ENCODE results near the gene ZFAND6.

ZFAND6 gene

GRCh38 chr15:80172401-80172800 is 112.9 kb downstream of the ZFAND6 start:
- DNase-seq = no peak

- peak; percentile 48 for DNase-seq
Measured at GRCh38 chr15:80173022-80173759, 113.7 kb downstream of the ZFAND6 start.

GRCh38 chr15:80174017-80174746 is 114.7 kb downstream of the ZFAND6 start:
- DNase-seq = no peak

- DNase-seq = no peak
Measured at GRCh38 chr15:80175436-80175835, 116.0 kb downstream of the ZFAND6 start.

GRCh38 chr15:80176443-80176842 is 117.0 kb downstream of the ZFAND6 start:
- DNase-seq = no peak

- DNase-seq = no peak
Measured at GRCh38 chr15:80177156-80177555, 117.7 kb downstream of the ZFAND6 start.

- no peak for DNase-seq
Measured at GRCh38 chr15:80179025-80179759, 119.7 kb downstream of the ZFAND6 start.

- no peak for DNase-seq
Measured at GRCh38 chr15:80179935-80180334, 120.5 kb downstream of the ZFAND6 start.

GRCh38 chr15:80180468-80180867 is 121.0 kb downstream of the ZFAND6 start:
- no peak for DNase-seq

- DNase-seq = no peak
Measured at GRCh38 chr15:80180986-80181385, 121.5 kb downstream of the ZFAND6 start.

- DNase-seq = no peak
Measured at GRCh38 chr15:80182611-80183261, 123.3 kb downstream of the ZFAND6 start.

- DNase-seq = no peak
Measured at GRCh38 chr15:80183306-80183705, 123.8 kb downstream of the ZFAND6 start.

GRCh38 chr15:80183886-80184285 is 124.4 kb downstream of the ZFAND6 start:
- no peak for DNase-seq

GRCh38 chr15:80184554-80184953 is 125.1 kb downstream of the ZFAND6 start:
- no peak for DNase-seq

- no peak for DNase-seq
Measured at GRCh38 chr15:80185152-80185551, 125.7 kb downstream of the ZFAND6 start.

GRCh38 chr15:80186066-80186465 is 126.6 kb downstream of the ZFAND6 start:
- DNase-seq = no peak

- DNase-seq = no peak
Measured at GRCh38 chr15:80186597-80186996, 127.1 kb downstream of the ZFAND6 start.
